GM23338 (cell line): ENCODE results near the gene TMPRSS11E. TPM values are rescaled to one million over a fixed set of nuclear protein-coding genes. Genes with fewer than 3 reads are reported as not detected.
A peak's percentile ranks its signal among the peaks of the same experiment; 100 is the strongest.

ENCODE experiments used
- ATAC-seq: fragments of 200-7000 bp; cut with Tn5 transposase; 3 replicates; pipeline ENCODE4 v1.9.1; 2020
- DNase-seq: peaks from one replicate; pipeline ENCODE4 v3.0.0-alpha.2; 2015; ENCODE audit warnings: low spot score
- H2AFZ ChIP-seq: fragments of 200-600 bp; sonication (generic); 2 replicates; pipeline ENCODE4 v1.8.0; 2016; ENCODE audit warnings: antibody characterized with exemption, mild to moderate bottlenecking, moderate library complexity
- H3F3A ChIP-seq: fragments of 200-600 bp; sonication (generic); replicated peaks from 2 replicates; pipeline ENCODE4 v1.8.0; 2017; ENCODE audit warnings: antibody characterized with exemption, mixed run types, low read depth
- H3K27ac ChIP-seq: fragments of 200-600 bp; sonication (generic); 2 replicates; pipeline ENCODE4 v1.6.1; 2016; ENCODE audit warnings: low read depth
- H3K27me3 ChIP-seq: fragments of 200-600 bp; sonication (generic); 2 replicates; pipeline ENCODE4 v1.8.0; 2016; ENCODE audit warnings: mild to moderate bottlenecking, mixed run types, moderate library complexity; ENCODE audit not compliant: insufficient read depth
- H3K36me3 ChIP-seq: fragments of 200-600 bp; sonication (generic); 2 replicates; pipeline ENCODE4 v1.8.0; 2016; ENCODE audit warnings: mild to moderate bottlenecking; ENCODE audit not compliant: insufficient read depth
- H3K4me1 ChIP-seq: fragments of 200-600 bp; sonication (generic); 2 replicates; pipeline ENCODE4 v1.8.0; 2016; ENCODE audit warnings: mild to moderate bottlenecking, moderate library complexity; ENCODE audit not compliant: insufficient read depth
- H3K4me2 ChIP-seq: fragments of 200-600 bp; sonication (generic); 2 replicates; pipeline ENCODE4 v1.7.1; 2017; ENCODE audit warnings: mixed run types
- H3K4me3 ChIP-seq: fragments of 200-600 bp; sonication (generic); 2 replicates; pipeline ENCODE4 v1.6.1; 2016; ENCODE audit warnings: mixed run types
- H3K79me2 ChIP-seq: fragments of 200-600 bp; sonication (generic); replicated peaks from 2 replicates; pipeline ENCODE4 v1.8.0; 2017; ENCODE audit warnings: mild to moderate bottlenecking; ENCODE audit not compliant: insufficient read depth
- H3K9me2 ChIP-seq: fragments of 200-600 bp; sonication (generic); 2 replicates; pipeline ENCODE4 v1.8.0; 2017; ENCODE audit not compliant: insufficient read depth
- H4K20me1 ChIP-seq: fragments of 200-600 bp; sonication (generic); replicated peaks from 2 replicates; pipeline ENCODE4 v1.8.0; 2017; ENCODE audit warnings: mild to moderate bottlenecking; ENCODE audit not compliant: insufficient read depth
- H3K27ac Mint-ChIP-seq: 2 replicates; pipeline ENCODE4 v1.8.0; 2020; ENCODE audit warnings: inconsistent platforms, mild to moderate bottlenecking, moderate library complexity, mixed read lengths
- H3K27me3 Mint-ChIP-seq: 3 replicates; pipeline ENCODE4 v1.8.0; 2022; ENCODE audit warnings: low read depth, mild to moderate bottlenecking, moderate library complexity, mixed read lengths, inconsistent platforms; ENCODE audit not compliant: insufficient read depth, poor library complexity
- H3K36me3 Mint-ChIP-seq: 3 replicates; pipeline ENCODE4 v1.8.0; 2021; ENCODE audit warnings: low read depth, mild to moderate bottlenecking, inconsistent platforms, moderate library complexity, mixed read lengths
- H3K4me1 Mint-ChIP-seq: 3 replicates; pipeline ENCODE4 v1.8.0; 2020; ENCODE audit warnings: mild to moderate bottlenecking, inconsistent platforms, mixed read lengths
- H3K4me3 Mint-ChIP-seq: 3 replicates; pipeline ENCODE4 v1.8.0; 2021; ENCODE audit warnings: moderate library complexity, mild to moderate bottlenecking, inconsistent platforms, mixed read lengths
- H3K9me3 Mint-ChIP-seq: 3 replicates; pipeline ENCODE4 v1.8.0; 2020; ENCODE audit warnings: moderate library complexity, mild to moderate bottlenecking, inconsistent platforms, mixed read lengths
- CREB1 ChIP-seq: fragments of 250-450 bp; sonication (Bioruptor Pico); IDR thresholded peaks from 2 replicates; pipeline ENCODE4 v1.5.0; 2020; ENCODE audit warnings: low read depth, mild to moderate bottlenecking, moderate library complexity
- NANOG ChIP-seq: IDR thresholded peaks from 2 replicates; pipeline ENCODE4 v1.6.1; 2016; ENCODE audit warnings: antibody characterized with exemption, borderline replicate concordance
- POLR2AphosphoS5 ChIP-seq: IDR thresholded peaks from 2 replicates; pipeline ENCODE4 v1.6.1; 2016; ENCODE audit warnings: antibody characterized with exemption, low read depth
- ZNF114 ChIP-seq: fragments of 250-450 bp; sonication (Bioruptor Pico); IDR thresholded peaks from 2 replicates; pipeline ENCODE4 v1.5.0; 2020; ENCODE audit warnings: mild to moderate bottlenecking, moderate library complexity
- ZNF462 ChIP-seq: fragments of 250-450 bp; sonication (Bioruptor Pico); IDR thresholded peaks from 2 replicates; pipeline ENCODE4 v1.5.0; 2020; ENCODE audit warnings: mild to moderate bottlenecking, moderate library complexity
- polyA plus RNA-seq: library from polyadenylated mRNA; unstranded; fragments of >200 nt; fragmentation: Nextera tagmentation; extraction: Ambion mirVana; gene quantifications from 2 replicates; pipeline ENCODE4 v1.2.1, GENCODE V29; 2016
- total RNA-seq: library from RNA; depleted of rRNA; stranded (reverse); fragments of >200 nt; shearing (Covaris generic); gene quantifications from 2 replicates; pipeline ENCODE4 v1.2.3, GENCODE V29; 2014
- TF ChIP-seq, protein P1 (sequence below): IDR thresholded peaks from 2 replicates; pipeline ENCODE4 v1.6.1; 2016; ENCODE audit warnings: antibody characterized with exemption
- TF ChIP-seq, protein P2 (sequence below): IDR thresholded peaks from one replicate; pipeline ENCODE4 v1.6.1; 2018; ENCODE audit warnings: antibody characterized with exemption; ENCODE audit not compliant: unreplicated experiment

The TMPRSS11E gene
- total and polyA plus RNA-seq, 2 experiments from 2014 or later, result 0.44 to 1.4 TPM

DNA sequence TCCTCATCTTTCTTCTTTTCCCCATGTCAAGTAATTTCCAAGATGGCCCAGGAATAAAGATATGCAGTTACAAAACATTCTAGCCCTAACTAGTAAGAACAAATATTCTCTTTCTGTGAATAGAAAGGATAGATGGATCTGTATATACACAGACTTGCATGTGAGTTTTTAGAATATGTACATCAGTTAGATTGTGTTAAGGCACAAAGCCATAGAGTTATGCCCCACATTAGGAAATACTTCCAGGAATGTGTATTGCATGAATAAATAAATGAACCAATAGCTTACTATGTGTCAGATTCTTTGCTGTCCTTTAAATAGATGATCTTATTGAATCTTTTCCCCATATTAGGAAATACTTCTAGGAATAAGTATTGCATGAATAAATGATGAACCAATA lies 46.0 kb upstream of the TMPRSS11E start (continued):
- TF ChIP-seq, protein P1, sequence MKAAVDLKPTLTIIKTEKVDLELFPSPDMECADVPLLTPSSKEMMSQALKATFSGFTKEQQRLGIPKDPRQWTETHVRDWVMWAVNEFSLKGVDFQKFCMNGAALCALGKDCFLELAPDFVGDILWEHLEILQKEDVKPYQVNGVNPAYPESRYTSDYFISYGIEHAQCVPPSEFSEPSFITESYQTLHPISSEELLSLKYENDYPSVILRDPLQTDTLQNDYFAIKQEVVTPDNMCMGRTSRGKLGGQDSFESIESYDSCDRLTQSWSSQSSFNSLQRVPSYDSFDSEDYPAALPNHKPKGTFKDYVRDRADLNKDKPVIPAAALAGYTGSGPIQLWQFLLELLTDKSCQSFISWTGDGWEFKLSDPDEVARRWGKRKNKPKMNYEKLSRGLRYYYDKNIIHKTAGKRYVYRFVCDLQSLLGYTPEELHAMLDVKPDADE, result no peak
- TF ChIP-seq POLR2AphosphoS5, result no peak
- TF ChIP-seq, protein P2, sequence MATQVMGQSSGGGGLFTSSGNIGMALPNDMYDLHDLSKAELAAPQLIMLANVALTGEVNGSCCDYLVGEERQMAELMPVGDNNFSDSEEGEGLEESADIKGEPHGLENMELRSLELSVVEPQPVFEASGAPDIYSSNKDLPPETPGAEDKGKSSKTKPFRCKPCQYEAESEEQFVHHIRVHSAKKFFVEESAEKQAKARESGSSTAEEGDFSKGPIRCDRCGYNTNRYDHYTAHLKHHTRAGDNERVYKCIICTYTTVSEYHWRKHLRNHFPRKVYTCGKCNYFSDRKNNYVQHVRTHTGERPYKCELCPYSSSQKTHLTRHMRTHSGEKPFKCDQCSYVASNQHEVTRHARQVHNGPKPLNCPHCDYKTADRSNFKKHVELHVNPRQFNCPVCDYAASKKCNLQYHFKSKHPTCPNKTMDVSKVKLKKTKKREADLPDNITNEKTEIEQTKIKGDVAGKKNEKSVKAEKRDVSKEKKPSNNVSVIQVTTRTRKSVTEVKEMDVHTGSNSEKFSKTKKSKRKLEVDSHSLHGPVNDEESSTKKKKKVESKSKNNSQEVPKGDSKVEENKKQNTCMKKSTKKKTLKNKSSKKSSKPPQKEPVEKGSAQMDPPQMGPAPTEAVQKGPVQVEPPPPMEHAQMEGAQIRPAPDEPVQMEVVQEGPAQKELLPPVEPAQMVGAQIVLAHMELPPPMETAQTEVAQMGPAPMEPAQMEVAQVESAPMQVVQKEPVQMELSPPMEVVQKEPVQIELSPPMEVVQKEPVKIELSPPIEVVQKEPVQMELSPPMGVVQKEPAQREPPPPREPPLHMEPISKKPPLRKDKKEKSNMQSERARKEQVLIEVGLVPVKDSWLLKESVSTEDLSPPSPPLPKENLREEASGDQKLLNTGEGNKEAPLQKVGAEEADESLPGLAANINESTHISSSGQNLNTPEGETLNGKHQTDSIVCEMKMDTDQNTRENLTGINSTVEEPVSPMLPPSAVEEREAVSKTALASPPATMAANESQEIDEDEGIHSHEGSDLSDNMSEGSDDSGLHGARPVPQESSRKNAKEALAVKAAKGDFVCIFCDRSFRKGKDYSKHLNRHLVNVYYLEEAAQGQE, result no peak

- peak; percentile 48 for ATAC-seq
- peaks cover 10% of the 10 kb centered on the region for H3K27me3 Mint-ChIP-seq
- H4K20me1 ChIP-seq, result no peaks in the 10 kb centered on the region
These were observed 43.1 kb upstream of the TMPRSS11E start for GRCh38 chr4:68404153-68404552.

More at GRCh38 chr4:68404153-68404552, 43.1 kb upstream of the TMPRSS11E start:
- peak overlapping the region; percentile 16 for H3K4me2 ChIP-seq
- H3K27ac ChIP-seq, result peak overlapping the region; percentile 100
- H3K4me3 Mint-ChIP-seq, result no peak overlapping the region; the same call in 2 of the 3 replicates
- no peaks in the 10 kb centered on the region for H3K9me2 ChIP-seq
- H3K36me3 Mint-ChIP-seq, result peaks cover 3% of the 10 kb centered on the region; the same call in 2 of the 3 replicates
- 0 out of 2 replicates have a peak overlapping the region, but pooled peaks have one; percentile 3 for H3K4me3 ChIP-seq
- H2AFZ ChIP-seq, result no peak overlapping the region
- H3F3A ChIP-seq, result peaks cover 9% of the 10 kb centered on the region; the same call in 1 of the 2 replicates
- H3K27me3 ChIP-seq, result no peaks in the 10 kb centered on the region
- peak overlapping the region; percentile 99 for H3K27ac Mint-ChIP-seq
- DNase-seq, result peak; percentile 85
- peak; percentile 36; the same call in 1 of the 2 replicates for TF ChIP-seq CREB1 (CRISPR knock-in tag)
- peak; percentile 97 for TF ChIP-seq NANOG
- 0 out of 2 replicates have a peak, but pooled peaks have one; percentile 11 for TF ChIP-seq ZNF462 (CRISPR knock-in tag)
- no peak for TF ChIP-seq ZNF114
- peaks cover 14% of the 10 kb centered on the region for H3K4me1 ChIP-seq
- no peaks in the 10 kb centered on the region for H3K36me3 ChIP-seq
- H3K4me1 Mint-ChIP-seq, result peaks cover 49% of the 10 kb centered on the region
- no peaks in the 10 kb centered on the region for H3K79me2 ChIP-seq
- H3K9me3 Mint-ChIP-seq, result no peaks in the 10 kb centered on the region; the same call in 2 of the 3 replicates
